Skeletal muscle satellite cell (primary cell): ENCODE results near the gene DENND1B.
"Not testable (repeated sequence)": the region's sequence is repeated elsewhere in the genome, so short reads cannot be mapped to it uniquely, and the experiment has no call there.

Source experiments
- H3K27me3 ChIP-seq: 2 replicates; pipeline ENCODE4 v1.7.0; 2013; ENCODE audit warnings: low read length; ENCODE audit not compliant: control insufficient read depth, insufficient read depth
- H3K36me3 ChIP-seq: 2 replicates; pipeline ENCODE4 v1.7.0; 2013; ENCODE audit warnings: mild to moderate bottlenecking, control low read depth, low read length; ENCODE audit not compliant: insufficient read depth
- H3K4me1 ChIP-seq: 2 replicates; pipeline ENCODE4 v1.7.0; 2013; ENCODE audit warnings: low read length; ENCODE audit not compliant: control insufficient read depth, insufficient read depth
- H3K4me2 ChIP-seq: 2 replicates; pipeline ENCODE4 v1.7.0; 2013; ENCODE audit warnings: mild to moderate bottlenecking, low read length
- H3K4me3 ChIP-seq: 2 replicates; pipeline ENCODE4 v1.7.0; 2013; ENCODE audit warnings: low read length
- H3K9ac ChIP-seq: 2 replicates; pipeline ENCODE4 v1.7.0; 2013; ENCODE audit warnings: mild to moderate bottlenecking, low read depth, low read length, moderate library complexity
- H3K9me3 ChIP-seq: replicated peaks from 2 replicates; pipeline ENCODE4 v1.7.0; 2013; ENCODE audit warnings: mild to moderate bottlenecking, control low read depth, low read length

Gene DENND1B

DNA sequence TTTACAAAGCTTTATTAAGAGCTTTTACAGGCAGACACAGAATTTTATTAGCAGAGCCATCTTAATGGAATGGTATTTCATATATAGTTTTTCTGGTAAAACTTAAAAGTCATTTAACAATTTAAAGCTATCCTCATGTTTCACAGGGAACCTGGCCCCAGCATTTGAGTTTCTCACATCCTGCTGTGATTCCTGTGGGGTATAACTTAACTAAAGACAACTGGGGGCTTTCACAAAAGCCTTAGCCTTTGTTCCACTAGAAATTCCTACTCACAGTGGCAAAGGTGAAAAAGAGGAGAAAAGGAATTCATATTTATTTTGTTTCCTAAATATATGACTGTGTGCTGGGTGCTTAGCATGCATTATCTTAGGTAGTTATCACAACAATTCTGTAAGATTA is 233.9 kb downstream of the DENND1B start:
- H3K4me1 ChIP-seq, result no peaks in the 10 kb centered on the region
- H3K4me3 ChIP-seq, result no peak overlapping the region
- no peak overlapping the region for H3K4me2 ChIP-seq
- no peak overlapping the region for H3K9ac ChIP-seq
- H3K9me3 ChIP-seq, result no peaks in the 10 kb centered on the region
- no peaks in the 10 kb centered on the region for H3K27me3 ChIP-seq
- no peaks in the 10 kb centered on the region for H3K36me3 ChIP-seq

GRCh38 chr1:197526736-197527371 is 248.4 kb downstream of the DENND1B start:
- Histone ChIP-seq H3K9ac (no peak overlapping the region), H3K4me1 (no peaks in the 10 kb centered on the region), H3K36me3 (no peaks in the 10 kb centered on the region), H3K4me2 (no peak overlapping the region), H3K9me3 (no peaks in the 10 kb centered on the region), H3K27me3 (no peaks in the 10 kb centered on the region), H3K4me3 (no peak overlapping the region)

- H3K9me3 ChIP-seq, result no peaks in the 10 kb centered on the region
- H3K27me3 ChIP-seq, result no peaks in the 10 kb centered on the region
- H3K9ac ChIP-seq, result no peak overlapping the region
- no peaks in the 10 kb centered on the region for H3K36me3 ChIP-seq
- no peaks in the 10 kb centered on the region for H3K4me1 ChIP-seq
- no peak overlapping the region for H3K4me2 ChIP-seq
- H3K4me3 ChIP-seq, result no peak overlapping the region
Observed at GRCh38 chr1:197521118-197521739, 254.1 kb downstream of the DENND1B start.

GRCh38 chr1:197519741-197520334 is 255.4 kb downstream of the DENND1B start:
- no peaks in the 10 kb centered on the region for H3K27me3 ChIP-seq
- no peaks in the 10 kb centered on the region for H3K4me1 ChIP-seq
- H3K9ac ChIP-seq, result no peak overlapping the region
- no peak overlapping the region for H3K4me3 ChIP-seq
- H3K9me3 ChIP-seq, result no peaks in the 10 kb centered on the region
- no peak overlapping the region for H3K4me2 ChIP-seq
- no peaks in the 10 kb centered on the region for H3K36me3 ChIP-seq

DNA sequence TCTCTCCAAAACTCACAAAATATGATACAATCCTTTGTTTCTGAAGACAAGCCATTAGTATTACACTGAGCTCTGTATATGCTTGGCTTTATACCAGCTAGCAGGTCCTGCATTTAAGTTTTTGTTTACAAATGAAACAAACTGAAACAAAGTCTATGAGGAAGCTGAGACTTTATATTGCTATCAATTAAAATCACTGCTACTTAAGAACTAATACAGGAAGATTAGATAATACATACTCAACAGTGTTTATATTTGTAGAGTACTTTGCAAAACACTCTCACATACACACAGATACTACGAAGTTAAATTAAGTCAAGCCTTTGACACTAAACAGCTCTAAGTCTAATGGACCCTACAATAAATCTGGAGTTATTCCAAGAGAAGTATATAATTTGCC is 259.9 kb downstream of the DENND1B start:
- H3K27me3 ChIP-seq, result no peaks in the 10 kb centered on the region
- H3K9ac ChIP-seq, result no peak overlapping the region
- H3K4me1 ChIP-seq, result peaks cover 4% of the 10 kb centered on the region
- no peak overlapping the region for H3K4me3 ChIP-seq
- no peaks in the 10 kb centered on the region for H3K9me3 ChIP-seq
- no peaks in the 10 kb centered on the region for H3K36me3 ChIP-seq
- no peak overlapping the region for H3K4me2 ChIP-seq

DNA sequence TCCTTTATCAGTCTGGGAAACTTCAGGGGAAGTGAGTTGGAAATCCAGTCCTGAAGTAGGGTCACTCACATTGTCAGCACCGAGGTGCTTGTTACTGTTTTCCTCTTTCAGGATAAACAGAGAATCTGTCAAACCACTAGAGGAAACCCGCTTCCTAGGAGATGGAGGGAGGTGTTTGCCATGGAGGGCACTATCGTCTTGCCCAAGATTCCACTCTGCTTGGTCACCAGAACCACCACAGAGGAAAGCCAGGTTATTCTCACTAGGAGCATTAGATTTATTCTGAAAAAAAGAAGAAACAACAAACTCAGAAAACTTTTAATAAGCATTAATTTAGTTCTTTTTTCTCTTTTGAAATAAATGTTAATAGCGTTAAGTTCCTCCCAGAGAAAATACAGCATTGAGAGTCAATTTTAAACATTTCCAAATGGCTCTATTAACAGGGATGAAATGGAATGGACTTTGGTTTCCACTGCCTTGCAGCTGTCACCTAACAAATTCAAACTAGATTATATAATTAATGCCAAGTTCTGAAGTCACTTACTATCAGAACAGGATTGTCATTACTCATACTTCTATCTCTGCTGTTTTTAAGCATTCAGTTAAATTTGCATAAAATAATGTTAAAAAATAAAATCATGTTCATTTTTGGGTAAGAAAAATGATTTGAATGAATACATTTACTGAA is 264.4 kb downstream of the DENND1B start:
- no peak overlapping the region for H3K4me3 ChIP-seq

DNA sequence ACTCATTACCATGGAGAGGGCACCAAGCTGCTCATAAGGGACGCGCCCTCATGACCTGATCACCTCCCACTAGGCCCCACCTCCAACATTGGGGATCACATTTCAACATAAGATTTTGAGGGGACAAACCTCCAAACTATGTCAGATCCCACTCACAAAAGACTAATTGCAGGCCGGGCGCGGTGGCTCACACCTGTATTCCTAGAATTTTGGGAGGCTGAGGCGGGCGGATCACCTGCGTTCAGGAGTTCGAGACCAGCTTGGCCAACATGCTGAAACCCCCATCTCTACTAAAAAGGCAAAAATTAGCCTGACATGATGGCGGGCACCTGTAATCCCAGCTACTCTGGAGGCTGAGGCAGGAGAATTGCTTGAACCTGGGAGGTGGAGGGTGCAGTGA is 278.6 kb downstream of the DENND1B start:
- no peaks in the 10 kb centered on the region for H3K4me1 ChIP-seq
- H3K27me3 ChIP-seq, result no peaks in the 10 kb centered on the region
- no peak overlapping the region for H3K4me2 ChIP-seq
- H3K9ac ChIP-seq, result no peak overlapping the region
- no peak overlapping the region for H3K4me3 ChIP-seq
- no peaks in the 10 kb centered on the region for H3K36me3 ChIP-seq
- no peaks in the 10 kb centered on the region for H3K9me3 ChIP-seq

More for the DNA sequence above, 264.4 kb downstream of the DENND1B start:
- Histone ChIP-seq H3K9ac (no peak overlapping the region), H3K36me3 (no peaks in the 10 kb centered on the region), H3K9me3 (no peaks in the 10 kb centered on the region), H3K4me2 (no peak overlapping the region), H3K27me3 (no peaks in the 10 kb centered on the region), H3K4me1 (peaks cover 4% of the 10 kb centered on the region)

- H3K4me1 ChIP-seq, H3K4me2 ChIP-seq, H3K9ac ChIP-seq, H3K4me3 ChIP-seq, H3K27me3 ChIP-seq, H3K9me3 ChIP-seq, H3K36me3 ChIP-seq: not testable (repeated sequence)
Observed at GRCh38 chr1:197491505-197491904, 283.8 kb downstream of the DENND1B start.

GRCh38 chr1:197486946-197487345 is 288.3 kb downstream of the DENND1B start:
- H3K9ac ChIP-seq, result no peak overlapping the region
- no peaks in the 10 kb centered on the region for H3K9me3 ChIP-seq
- no peak overlapping the region for H3K4me2 ChIP-seq
- no peak overlapping the region for H3K4me3 ChIP-seq
- no peaks in the 10 kb centered on the region for H3K4me1 ChIP-seq
- H3K27me3 ChIP-seq, result no peaks in the 10 kb centered on the region
- H3K36me3 ChIP-seq, result no peaks in the 10 kb centered on the region

DNA sequence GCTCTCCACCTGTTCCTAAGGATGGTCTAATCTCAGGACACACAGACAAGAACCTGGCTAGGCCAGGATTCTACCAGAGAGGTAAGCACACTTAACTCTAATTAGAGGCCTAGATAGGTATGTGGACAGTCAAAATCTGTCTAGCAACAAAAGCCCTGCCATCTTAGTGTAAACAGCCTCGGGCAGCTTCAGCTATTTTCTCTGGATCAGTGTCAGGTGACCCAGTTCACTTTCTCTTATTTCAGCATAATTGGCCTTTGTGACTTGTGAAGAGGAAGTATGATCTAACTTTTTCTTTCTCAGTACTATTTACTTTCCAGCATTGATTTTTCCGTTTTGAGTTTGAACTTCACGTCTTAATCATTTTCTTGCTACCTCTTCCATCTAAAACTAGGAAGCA is 289.5 kb downstream of the DENND1B start:
- Histone ChIP-seq H3K9me3 (no peaks in the 10 kb centered on the region), H3K9ac (no peak overlapping the region), H3K4me2 (no peak overlapping the region), H3K36me3 (no peaks in the 10 kb centered on the region), H3K4me1 (no peaks in the 10 kb centered on the region), H3K4me3 (no peak overlapping the region), H3K27me3 (no peaks in the 10 kb centered on the region)

GRCh38 chr1:197481101-197481500 is 294.2 kb downstream of the DENND1B start:
- no peaks in the 10 kb centered on the region for H3K9me3 ChIP-seq
- no peak overlapping the region for H3K9ac ChIP-seq
- no peak overlapping the region for H3K4me3 ChIP-seq
- H3K4me1 ChIP-seq, result no peaks in the 10 kb centered on the region
- no peak overlapping the region for H3K4me2 ChIP-seq
- H3K27me3 ChIP-seq, result no peaks in the 10 kb centered on the region
- H3K36me3 ChIP-seq, result no peaks in the 10 kb centered on the region
